Activated CD4-positive, alpha-beta memory T cell treated with anti-CD3 and anti-CD28 coated beads for 36 hours (primary cell): Measurements from ENCODE around the gene ADCY5. TPM values are rescaled to one million over a fixed set of nuclear protein-coding genes. Genes with fewer than 3 reads are reported as not detected.

Source experiments
- CTCF ChIA-PET: fragments of 350-600 bp; sonication (Branson Sonifier 250); formaldehyde crosslinking; loops from one replicate; lab custom pipeline; 2021; ENCODE audit warnings: antibody characterized with exemption, inconsistent platforms; lab: Charles Lee
- POLR2A ChIA-PET: fragments of 350-600 bp; sonication (Branson Sonifier 250); formaldehyde crosslinking; loops from one replicate; lab custom pipeline; 2021; ENCODE audit warnings: antibody characterized with exemption; lab: Charles Lee
- DNase-seq: peaks from one replicate; pipeline ENCODE4 v3.0.0-alpha.2; 2020
- H3K27ac Mint-ChIP-seq: one replicate; pipeline ENCODE4 v1.8.0; 2021; ENCODE audit warnings: mixed read lengths
- H3K27me3 Mint-ChIP-seq: one replicate; pipeline ENCODE4 v1.8.0; 2021; ENCODE audit warnings: mixed read lengths
- H3K36me3 Mint-ChIP-seq: one replicate; pipeline ENCODE4 v1.8.0; 2021; ENCODE audit warnings: mixed read lengths
- H3K4me1 Mint-ChIP-seq: one replicate; pipeline ENCODE4 v1.8.0; 2021; ENCODE audit warnings: low read depth, mixed read lengths
- H3K4me3 Mint-ChIP-seq: one replicate; pipeline ENCODE4 v1.8.0; 2021; ENCODE audit warnings: mild to moderate bottlenecking, mixed read lengths
- H3K9me3 Mint-ChIP-seq: one replicate; pipeline ENCODE4 v1.8.0; 2021; ENCODE audit warnings: mixed read lengths
- intact Hi-C: fragments of 100-400 bp; cut with micrococcal nuclease; formaldehyde crosslinking; loops from one replicate; pipeline ENCODE4 v1.15.1; 2023
- total RNA-seq, 2 experiments: library from RNA; stranded (reverse); gene quantifications; one replicate each; pipeline ENCODE4 v1.2.3, GENCODE V29; 2021

ADCY5 gene
- total RNA-seq, 2 experiments from 2014 or later = not detected

GRCh38 chr3:123357275-123357674 lies 91.6 kb downstream of the ADCY5 start:
- ChIA-PET POLR2A (no interaction called here), CTCF (no interaction called here)
- peaks cover 5% of the 10 kb centered on the region for H3K27me3 Mint-ChIP-seq
- H3K9me3 Mint-ChIP-seq = peaks cover 5% of the 10 kb centered on the region
- H3K27ac Mint-ChIP-seq = no peak overlapping the region
- no peak overlapping the region for H3K4me3 Mint-ChIP-seq
- DNase-seq = no peak
- H3K36me3 Mint-ChIP-seq = no peaks in the 10 kb centered on the region
- no peaks in the 10 kb centered on the region for H3K4me1 Mint-ChIP-seq
- intact Hi-C loops = no loop called here

DNA sequence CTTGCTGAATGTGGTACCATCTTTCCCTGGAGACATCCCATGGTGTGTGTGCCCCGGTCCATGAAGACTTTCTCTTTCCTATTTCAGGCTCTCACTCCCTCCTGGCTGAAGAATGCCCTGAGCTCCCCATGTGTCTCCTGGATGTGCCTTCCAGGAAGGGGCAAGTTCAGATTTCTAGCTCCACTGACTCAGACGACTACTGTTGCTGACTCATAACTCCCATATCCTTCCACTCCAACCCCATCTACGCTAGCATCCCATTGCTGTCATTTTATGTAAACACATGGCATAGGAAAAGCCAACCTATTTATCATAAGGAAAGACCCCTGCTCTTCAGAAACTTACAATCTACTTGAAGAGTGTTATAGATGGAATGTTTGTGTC lies 95.0 kb downstream of the ADCY5 start:
- intact Hi-C loops = no loop called here
- Mint-ChIP-seq H3K9me3 (peaks cover 5% of the 10 kb centered on the region), H3K36me3 (no peaks in the 10 kb centered on the region), H3K4me3 (no peak overlapping the region), H3K4me1 (no peaks in the 10 kb centered on the region), H3K27ac (no peak overlapping the region), H3K27me3 (peaks cover 25% of the 10 kb centered on the region)
- CTCF ChIA-PET = interaction anchor here (1.1 kb wide), 1 partner anchor 24 kb away, joined by 3 read pairs; no protein-coding TSS in a partner anchor
- no peak for DNase-seq
- POLR2A ChIA-PET = no interaction called here

DNA sequence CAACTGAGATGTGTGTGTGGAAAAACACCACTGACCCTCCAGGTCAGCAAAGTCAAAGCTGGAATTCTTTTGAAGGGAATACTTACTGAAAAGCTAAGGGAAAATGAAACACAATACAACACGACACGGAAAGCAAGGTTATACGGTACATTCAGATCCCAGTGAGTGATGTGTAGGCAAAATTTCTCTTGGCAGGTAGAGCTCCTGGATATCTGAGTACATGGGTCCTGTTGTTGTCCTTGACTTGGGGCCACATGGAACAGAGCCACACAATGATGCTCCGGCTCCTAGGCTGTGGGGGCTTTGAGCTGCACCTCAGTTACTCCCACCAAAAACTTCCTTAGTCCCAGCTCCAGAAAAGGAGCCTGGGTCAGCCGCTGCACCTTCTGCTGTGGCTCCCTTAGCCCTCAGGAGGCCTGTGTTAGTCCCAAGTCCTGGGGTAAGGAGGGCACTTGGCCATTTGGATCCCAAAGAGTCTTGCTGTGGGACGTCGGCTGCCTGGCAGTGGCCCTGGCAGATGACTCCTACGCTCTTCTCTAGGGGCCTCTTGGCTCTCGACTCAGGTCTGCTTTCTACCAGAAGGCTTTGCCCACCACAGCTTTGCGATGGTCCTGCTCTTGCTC lies 95.6 kb downstream of the ADCY5 start:
- peaks cover 5% of the 10 kb centered on the region for H3K9me3 Mint-ChIP-seq
- intact Hi-C loops = no loop called here
- no peaks in the 10 kb centered on the region for H3K4me1 Mint-ChIP-seq
- no peak overlapping the region for H3K27ac Mint-ChIP-seq
- peaks cover 28% of the 10 kb centered on the region for H3K27me3 Mint-ChIP-seq
- no peaks in the 10 kb centered on the region for H3K36me3 Mint-ChIP-seq
- no peak for DNase-seq
- H3K4me3 Mint-ChIP-seq = no peak overlapping the region
- ChIA-PET CTCF (interaction anchor here (1.1 kb wide), 1 partner anchor 24 kb away, joined by 3 read pairs; no protein-coding TSS in a partner anchor), POLR2A (no interaction called here)

- peaks cover 33% of the 10 kb centered on the region for H3K27me3 Mint-ChIP-seq
- no peak overlapping the region for H3K4me3 Mint-ChIP-seq
- DNase-seq = no peak
- no peaks in the 10 kb centered on the region for H3K36me3 Mint-ChIP-seq
- H3K4me1 Mint-ChIP-seq = no peaks in the 10 kb centered on the region
- ChIA-PET CTCF (no interaction called here), POLR2A (no interaction called here)
- intact Hi-C loops = no loop called here
- peaks cover 5% of the 10 kb centered on the region for H3K9me3 Mint-ChIP-seq
- H3K27ac Mint-ChIP-seq = no peak overlapping the region
Measured at GRCh38 chr3:123352134-123352554, 96.7 kb downstream of the ADCY5 start.

- ChIA-PET CTCF (no interaction called here), POLR2A (no interaction called here)
- intact Hi-C loops = no loop called here
- no peak for DNase-seq
- H3K27ac Mint-ChIP-seq = no peak overlapping the region
- no peaks in the 10 kb centered on the region for H3K36me3 Mint-ChIP-seq
- H3K4me3 Mint-ChIP-seq = no peak overlapping the region
- no peaks in the 10 kb centered on the region for H3K4me1 Mint-ChIP-seq
- H3K27me3 Mint-ChIP-seq = peaks cover 33% of the 10 kb centered on the region
- H3K9me3 Mint-ChIP-seq = peaks cover 5% of the 10 kb centered on the region
Measured at GRCh38 chr3:123351501-123351900, 97.4 kb downstream of the ADCY5 start.

DNA sequence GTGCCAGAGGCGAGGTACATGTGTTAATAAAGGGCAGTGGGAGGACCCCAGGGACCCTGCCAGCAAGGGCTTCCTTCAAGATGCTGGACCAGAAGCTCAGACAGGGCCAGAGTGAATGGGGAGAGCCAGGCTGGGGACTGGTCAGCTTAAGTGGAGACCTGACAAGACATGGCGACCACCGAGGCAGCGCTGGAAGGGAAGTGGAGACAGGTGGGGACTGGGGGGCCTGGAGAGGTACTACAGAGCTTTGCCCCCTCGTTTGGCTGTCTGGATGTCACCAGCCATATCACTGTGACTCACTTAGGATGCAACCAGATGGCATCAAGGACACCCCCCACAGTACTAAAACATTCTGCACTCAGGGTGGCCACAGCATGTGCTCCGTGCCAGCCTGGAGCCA lies 97.9 kb downstream of the ADCY5 start:
- Mint-ChIP-seq H3K36me3 (no peaks in the 10 kb centered on the region), H3K9me3 (peaks cover 5% of the 10 kb centered on the region), H3K27ac (no peak overlapping the region), H3K27me3 (peaks cover 33% of the 10 kb centered on the region), H3K4me3 (no peak overlapping the region), H3K4me1 (no peaks in the 10 kb centered on the region)
- POLR2A ChIA-PET = no interaction called here
- intact Hi-C loops = no loop called here
- no peak for DNase-seq
- CTCF ChIA-PET = no interaction called here

- CTCF ChIA-PET = no interaction called here
- Mint-ChIP-seq H3K4me3 (no peak overlapping the region), H3K9me3 (peaks cover 2% of the 10 kb centered on the region), H3K4me1 (no peaks in the 10 kb centered on the region), H3K36me3 (no peaks in the 10 kb centered on the region), H3K27ac (no peak overlapping the region), H3K27me3 (peaks cover 31% of the 10 kb centered on the region)
- intact Hi-C loops = no loop called here
- no peak for DNase-seq
- POLR2A ChIA-PET = no interaction called here
Measured at GRCh38 chr3:123349566-123350435, 99.1 kb downstream of the ADCY5 start.

DNA sequence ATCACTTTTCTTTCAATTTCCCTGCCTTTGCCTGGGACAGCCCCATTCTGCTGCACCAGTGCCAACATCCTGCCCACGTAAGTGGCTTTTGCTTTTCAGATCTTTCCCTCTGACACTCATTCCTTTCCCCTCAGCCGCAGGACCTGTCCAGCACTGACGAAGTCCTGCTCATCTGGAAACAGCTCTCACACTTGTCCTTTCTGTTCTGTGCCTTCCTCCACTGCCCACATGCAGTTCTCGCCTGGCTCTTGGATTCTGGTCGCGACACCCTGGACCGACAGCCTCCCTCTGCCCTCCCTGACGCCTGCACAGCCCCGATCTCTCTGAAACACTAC lies 99.7 kb downstream of the ADCY5 start:
- Mint-ChIP-seq H3K36me3 (no peaks in the 10 kb centered on the region), H3K9me3 (no peaks in the 10 kb centered on the region), H3K4me1 (no peaks in the 10 kb centered on the region), H3K27ac (no peak overlapping the region), H3K27me3 (peaks cover 28% of the 10 kb centered on the region), H3K4me3 (no peak overlapping the region)
- DNase-seq = no peak
- ChIA-PET CTCF (no interaction called here), POLR2A (no interaction called here)
- intact Hi-C loops = no loop called here

DNA sequence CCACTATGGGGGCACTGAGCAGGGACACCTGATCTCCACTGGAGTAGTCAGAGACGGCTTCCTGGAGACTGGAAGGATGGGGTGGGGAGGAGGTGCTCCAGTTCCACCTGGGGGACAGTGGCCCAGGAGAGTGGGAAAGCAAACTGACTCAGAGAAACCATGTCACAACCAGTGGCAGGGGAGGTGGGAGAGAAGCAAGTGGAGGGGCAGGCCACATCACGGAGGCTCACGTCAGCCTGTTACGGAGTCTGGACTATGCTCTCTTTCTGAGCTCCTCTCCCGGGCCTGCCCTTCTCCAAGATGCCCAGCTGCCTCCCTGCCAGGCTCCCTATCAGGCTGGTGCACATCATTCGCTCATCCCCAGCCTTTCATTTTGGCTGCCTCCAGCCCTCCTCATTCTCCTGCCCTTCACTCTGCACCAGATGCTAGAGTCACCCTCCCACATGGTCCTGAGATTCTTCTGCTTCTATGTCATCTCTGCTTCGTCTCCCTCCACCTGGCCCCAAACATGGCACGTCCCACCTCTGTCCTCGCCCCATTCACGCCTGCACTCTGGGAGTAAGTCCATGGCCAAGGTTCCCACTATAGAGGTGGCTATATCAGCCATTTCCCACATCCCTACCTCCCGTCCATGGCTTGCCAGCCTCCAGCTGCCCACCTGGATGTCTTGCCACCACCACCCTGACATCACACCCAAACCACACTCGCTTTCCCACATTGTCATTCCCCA lies 100.3 kb downstream of the ADCY5 start:
- ChIA-PET CTCF (no interaction called here), POLR2A (no interaction called here)
- Mint-ChIP-seq H3K27me3 (peaks cover 28% of the 10 kb centered on the region), H3K4me1 (no peaks in the 10 kb centered on the region), H3K4me3 (no peak overlapping the region), H3K36me3 (no peaks in the 10 kb centered on the region), H3K27ac (no peak overlapping the region), H3K9me3 (no peaks in the 10 kb centered on the region)
- intact Hi-C loops = no loop called here
- DNase-seq = no peak

- CTCF ChIA-PET = no interaction called here
- no peaks in the 10 kb centered on the region for H3K36me3 Mint-ChIP-seq
- no peaks in the 10 kb centered on the region for H3K4me1 Mint-ChIP-seq
- no peak overlapping the region for H3K27ac Mint-ChIP-seq
- intact Hi-C loops = no loop called here
- H3K9me3 Mint-ChIP-seq = no peaks in the 10 kb centered on the region
- POLR2A ChIA-PET = no interaction called here
- peaks cover 28% of the 10 kb centered on the region for H3K27me3 Mint-ChIP-seq
- H3K4me3 Mint-ChIP-seq = no peak overlapping the region
- no peak for DNase-seq
Measured at GRCh38 chr3:123347691-123348264, 101.1 kb downstream of the ADCY5 start.

- H3K4me1 Mint-ChIP-seq = no peaks in the 10 kb centered on the region
- no peaks in the 10 kb centered on the region for H3K36me3 Mint-ChIP-seq
- ChIA-PET POLR2A (no interaction called here), CTCF (no interaction called here)
- no peak overlapping the region for H3K27ac Mint-ChIP-seq
- peaks cover 28% of the 10 kb centered on the region for H3K27me3 Mint-ChIP-seq
- DNase-seq = no peak
- H3K4me3 Mint-ChIP-seq = no peak overlapping the region
- intact Hi-C loops = no loop called here
- H3K9me3 Mint-ChIP-seq = no peaks in the 10 kb centered on the region
Measured at GRCh38 chr3:123347205-123347604, 101.7 kb downstream of the ADCY5 start.

GRCh38 chr3:123346021-123346420 lies 102.9 kb downstream of the ADCY5 start:
- ChIA-PET POLR2A (no interaction called here), CTCF (no interaction called here)
- no peak overlapping the region for H3K27ac Mint-ChIP-seq
- H3K4me1 Mint-ChIP-seq = no peaks in the 10 kb centered on the region
- intact Hi-C loops = no loop called here
- no peaks in the 10 kb centered on the region for H3K36me3 Mint-ChIP-seq
- H3K9me3 Mint-ChIP-seq = no peaks in the 10 kb centered on the region
- H3K4me3 Mint-ChIP-seq = no peak overlapping the region
- H3K27me3 Mint-ChIP-seq = peaks cover 28% of the 10 kb centered on the region
- DNase-seq = no peak
